HG03060 (cell line): ENCODE measurements around the gene FGF2.
"Not testable (repeated sequence)": the region's sequence is repeated elsewhere in the genome, so short reads cannot be mapped to it uniquely, and the experiment has no call there.

Source experiments
- ATAC-seq: cut with Tn5 transposase; IDR thresholded peaks from one replicate; pipeline ENCODE4 v1.9.1; 2021; ENCODE audit warnings: low read depth, moderate number of reproducible peaks; ENCODE audit not compliant: unreplicated experiment

The FGF2 gene

DNA sequence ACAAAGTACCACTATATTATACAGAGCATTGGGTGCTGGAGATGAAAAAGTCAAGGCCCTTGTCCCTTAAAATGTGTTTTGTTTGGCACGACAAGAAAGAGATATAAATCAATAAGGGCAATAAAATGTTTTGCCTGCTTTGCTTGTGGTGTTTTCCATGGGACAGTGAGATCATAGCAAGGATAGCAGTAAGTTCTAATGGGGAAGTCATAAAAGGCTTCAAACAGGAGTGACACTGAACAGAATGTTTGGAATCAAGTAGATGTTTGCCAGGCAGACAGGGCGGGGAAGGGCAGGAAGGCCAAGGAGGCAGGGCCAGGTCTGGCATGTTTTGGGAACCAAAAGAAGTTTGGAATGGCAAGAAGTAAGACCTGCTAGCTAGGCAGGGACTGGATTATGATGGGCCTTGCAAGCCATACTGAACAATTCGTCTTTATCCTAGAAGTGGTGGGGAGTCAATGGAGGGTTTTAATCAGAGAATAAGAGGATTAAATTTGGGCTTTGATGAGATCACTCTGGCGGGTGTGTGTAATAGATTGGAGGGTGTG is 16.4 kb downstream of the FGF2 start:
- no peak for ATAC-seq

DNA sequence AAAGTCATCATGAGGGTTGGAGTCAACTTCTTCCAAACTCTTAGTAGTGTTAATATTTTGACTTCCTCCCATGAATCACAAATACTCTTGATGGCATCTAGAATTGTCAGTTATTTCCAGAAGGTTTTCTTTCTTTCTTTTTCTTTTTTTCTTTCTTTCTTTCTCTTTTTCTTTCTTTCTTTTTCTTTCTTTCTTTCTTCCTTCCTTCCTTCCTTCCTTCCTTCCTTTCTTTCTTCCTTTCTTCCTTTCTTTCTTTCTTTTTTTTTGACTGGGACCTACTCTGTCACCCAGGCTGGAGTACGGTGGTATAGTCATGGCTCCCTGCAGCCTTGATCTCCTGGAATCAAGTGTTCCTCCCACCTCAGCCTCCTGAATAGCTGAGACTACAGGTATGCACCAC is 17.8 kb downstream of the FGF2 start:
- ATAC-seq = not testable (repeated sequence)

DNA sequence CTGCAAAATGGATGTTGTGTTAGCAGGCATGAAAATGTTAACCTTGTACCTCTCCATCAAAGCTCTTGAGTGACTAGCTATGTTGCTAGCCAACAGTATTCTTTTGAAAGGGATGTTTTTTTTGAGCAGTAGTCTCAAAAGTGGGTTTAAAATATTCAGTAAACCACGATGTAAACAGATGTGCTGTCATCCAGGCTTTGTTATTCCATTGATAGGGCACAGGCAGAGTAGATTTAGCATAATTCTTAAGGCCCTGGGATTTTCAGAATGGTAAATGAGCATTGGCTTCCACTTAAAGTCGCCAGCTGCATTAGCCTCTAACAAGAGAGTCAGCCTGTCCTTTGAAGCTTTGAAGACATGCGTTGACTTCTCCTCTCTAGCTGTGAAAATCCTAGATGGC is 18.4 kb downstream of the FGF2 start:
- ATAC-seq = no peak

DNA sequence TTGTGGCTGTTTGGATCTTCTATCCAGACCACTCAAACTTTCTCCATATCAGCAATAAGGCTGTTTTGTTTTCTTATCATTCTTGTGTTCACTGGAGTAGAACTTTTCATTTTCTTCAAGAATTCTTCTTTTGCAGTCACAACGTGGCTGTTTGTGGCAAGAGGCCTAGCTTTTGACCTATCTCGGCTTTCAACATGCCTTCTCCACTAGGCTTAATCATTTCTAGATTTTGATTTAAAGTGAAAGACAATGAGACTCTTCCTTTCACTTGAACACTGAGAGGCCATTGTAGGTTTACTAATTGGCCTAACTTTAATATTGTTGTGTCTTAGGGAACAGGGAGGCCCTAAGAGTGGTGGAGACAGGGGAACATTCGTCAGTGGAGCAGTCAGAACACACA is 19.1 kb downstream of the FGF2 start:
- no peak for ATAC-seq

DNA sequence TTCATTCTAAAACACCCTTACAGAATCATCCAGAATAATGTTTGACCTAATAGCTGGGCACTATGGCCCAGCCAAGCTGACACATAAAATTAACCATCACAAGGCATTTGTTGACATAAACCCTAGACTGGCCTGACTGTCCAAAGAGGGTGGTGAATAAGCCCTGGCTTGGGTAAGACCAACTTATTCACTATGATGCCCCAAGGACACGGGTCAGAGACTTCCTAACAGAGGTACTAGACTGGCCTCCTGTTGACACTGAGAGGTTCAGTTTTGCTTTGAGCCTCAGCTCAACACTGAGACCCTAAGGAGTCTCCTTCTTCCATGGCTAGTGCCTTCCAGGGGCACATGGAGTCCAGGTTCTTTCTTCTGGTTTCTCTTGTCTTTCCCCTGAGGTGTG is 21.3 kb downstream of the FGF2 start:
- no peak for ATAC-seq

DNA sequence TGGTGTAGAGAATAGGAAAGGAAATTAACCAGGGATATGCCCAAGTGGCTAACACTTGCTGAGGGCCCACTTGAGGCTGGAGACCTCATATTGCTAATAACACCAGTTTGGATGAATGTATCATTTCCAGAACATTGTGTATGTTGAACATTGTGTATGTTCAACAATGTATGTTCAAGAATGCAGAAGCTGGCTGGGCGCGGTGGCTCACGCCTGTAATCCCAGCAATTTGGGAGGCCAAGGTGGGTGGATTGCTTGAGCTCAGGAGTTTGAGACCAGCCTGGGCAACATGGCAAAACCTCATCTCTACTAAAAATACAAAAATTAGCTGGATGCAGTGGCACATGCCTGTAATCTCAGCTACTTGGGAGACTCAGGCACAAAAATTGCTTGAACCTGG is 23.2 kb downstream of the FGF2 start:
- not testable (repeated sequence) for ATAC-seq

DNA sequence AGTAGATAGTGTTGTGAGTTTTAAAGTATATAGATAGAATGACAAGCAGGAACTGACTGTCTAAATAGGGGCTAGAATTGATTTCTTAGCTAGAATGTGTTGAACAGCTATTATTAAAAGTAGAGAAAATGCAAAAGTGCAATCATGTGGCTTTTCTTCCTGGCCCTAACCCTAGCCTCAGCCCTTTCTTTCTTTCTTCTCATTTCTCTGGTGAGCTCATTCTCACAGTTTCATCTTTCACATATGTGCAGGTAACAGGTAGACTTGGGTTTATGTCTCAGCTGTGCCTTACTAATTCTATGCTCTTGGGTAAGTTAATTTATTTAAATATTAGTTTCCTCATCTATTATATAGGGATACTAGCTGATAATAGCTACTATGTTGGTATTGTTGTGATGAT is 24.9 kb downstream of the FGF2 start:
- no peak for ATAC-seq

DNA sequence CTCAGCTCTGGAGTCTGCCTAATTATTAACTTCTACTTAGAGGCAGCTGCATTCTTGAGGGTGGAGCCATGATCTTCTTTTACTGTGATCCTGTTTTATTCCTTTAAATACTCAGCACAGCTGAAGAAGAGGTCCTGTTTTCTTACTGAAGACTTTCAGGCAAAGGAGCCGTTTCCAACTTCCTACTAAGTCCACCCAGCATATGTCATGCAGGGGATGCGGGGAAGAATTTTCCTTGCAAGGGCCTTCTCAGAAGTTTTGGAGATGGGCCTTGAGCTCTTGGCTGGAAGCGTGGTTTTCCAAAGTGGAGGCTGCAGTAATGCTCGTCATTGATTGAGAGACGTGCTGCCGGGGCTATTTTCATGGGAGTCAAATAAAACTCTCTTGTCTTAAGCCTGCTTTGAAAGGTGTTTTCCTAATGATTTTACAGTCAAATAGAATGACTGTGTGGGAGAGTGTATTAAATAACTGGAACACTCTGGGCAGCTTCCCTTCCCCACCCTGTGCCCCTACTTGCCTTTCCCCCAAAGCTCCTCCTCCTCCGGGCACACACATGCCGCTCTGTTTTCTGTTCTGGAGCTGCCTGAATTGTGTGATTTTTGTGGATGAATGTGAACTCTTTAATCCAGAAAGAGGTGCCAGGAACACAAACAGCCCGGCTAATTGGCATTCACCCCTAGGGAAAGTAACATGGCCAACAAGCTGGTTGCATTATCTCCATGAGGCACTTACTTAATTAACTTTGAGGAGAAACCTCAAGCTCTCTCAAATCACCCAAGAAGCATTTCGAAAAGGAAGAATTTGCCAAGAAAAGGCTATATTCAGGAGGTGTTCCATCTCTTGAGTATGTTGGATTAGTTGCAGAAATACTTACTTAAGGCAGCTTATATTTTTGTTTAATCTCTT is 28.1 kb downstream of the FGF2 start:
- no peak for ATAC-seq

DNA sequence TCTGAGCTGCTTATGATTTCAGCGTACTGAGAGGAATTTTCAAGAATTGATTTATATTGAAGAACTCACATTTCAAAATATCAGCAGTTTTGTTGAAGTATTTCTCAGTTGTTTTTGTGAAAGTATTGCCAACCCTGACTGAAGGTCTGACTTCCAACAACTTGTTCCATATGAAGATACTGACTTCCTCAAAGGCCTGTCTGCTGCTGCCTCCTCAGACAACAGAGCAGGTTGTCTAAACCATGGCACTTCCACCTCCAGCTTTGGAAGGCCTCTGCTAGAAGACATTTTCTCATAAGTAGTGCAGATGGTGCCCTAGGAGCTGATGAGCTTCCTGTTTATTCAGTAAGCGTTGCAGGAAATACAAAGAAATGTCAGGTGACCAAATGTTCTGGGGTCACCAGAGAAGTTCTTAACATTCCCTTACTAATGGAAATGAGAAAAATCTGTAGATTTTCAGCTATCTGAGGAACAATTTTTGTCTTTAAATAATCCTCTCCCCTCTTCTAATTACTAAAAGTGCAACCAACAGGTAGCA is 28.8 kb downstream of the FGF2 start:
- no peak for ATAC-seq

DNA sequence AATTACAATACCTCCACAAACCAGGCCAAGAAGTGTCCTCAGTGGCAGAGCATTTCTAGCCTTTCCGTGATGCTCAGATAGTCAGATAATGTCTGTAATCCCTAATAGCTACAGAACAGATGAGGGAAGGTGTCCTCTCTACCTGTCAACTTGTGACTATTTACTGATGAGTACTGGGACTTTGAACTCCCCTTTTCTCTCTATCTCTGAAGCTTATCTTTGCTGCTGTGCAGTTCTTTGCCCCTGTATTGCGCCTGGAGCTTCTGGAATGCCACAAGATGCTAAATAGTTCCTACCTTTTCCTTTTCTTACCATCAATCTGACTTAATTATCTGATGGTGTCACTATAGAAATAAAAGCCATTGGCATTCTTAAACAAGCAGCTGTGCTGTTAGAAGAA is 30.5 kb downstream of the FGF2 start:
- no peak for ATAC-seq

DNA sequence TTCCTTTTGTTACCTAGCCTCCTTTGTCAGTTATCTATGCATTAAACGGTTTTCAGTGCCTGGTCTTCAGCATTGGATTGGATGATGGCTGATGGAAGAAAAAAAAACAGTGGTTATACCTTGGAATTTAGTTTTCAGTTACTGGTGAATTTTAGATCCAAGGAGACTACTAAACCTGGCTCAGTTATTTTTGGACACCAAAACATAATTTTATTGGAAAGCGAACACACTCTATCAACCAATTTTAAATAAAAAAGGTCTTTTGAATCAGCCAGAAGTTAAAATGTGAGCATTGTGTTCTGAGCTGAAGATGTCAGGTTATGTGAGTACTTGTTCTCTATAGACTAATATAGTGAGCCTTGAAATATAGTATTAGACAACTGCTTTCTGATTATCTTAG is 32.1 kb downstream of the FGF2 start:
- ATAC-seq = no peak

DNA sequence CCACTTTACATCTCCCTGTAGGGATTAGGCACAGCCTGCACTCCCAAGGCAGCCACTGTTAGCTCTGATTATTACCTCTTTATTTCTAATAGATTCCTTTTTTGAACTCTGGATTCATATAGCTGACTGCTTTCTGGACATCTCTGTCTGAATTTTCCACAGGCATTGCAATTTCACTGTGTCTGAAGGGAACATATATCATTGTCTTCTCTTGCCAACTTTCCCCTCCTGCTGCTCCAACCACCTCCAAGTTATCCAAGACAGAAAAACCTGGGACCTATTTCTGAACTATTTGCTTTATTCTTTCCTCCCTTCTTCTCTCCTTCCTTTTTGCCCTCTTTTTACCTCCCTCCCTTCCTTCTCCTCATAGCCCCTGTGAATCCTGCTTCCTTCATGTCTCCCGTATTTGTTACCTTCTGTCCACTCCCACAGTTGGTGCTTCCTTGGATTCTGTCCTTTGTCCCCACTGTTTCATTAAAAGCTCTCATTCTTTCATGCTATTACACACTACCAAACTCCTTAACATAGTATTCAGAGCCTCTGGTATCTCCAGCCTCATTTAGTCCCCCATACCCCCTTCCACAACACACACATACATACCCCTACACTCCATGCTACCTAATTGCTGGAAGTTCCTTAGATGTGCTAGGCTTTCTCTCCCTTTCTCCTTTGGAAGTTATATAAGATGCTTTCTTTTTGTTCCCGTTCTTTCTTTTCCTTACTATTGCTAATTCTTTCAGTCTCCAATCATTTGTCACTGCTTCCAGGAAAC is 34.7 kb downstream of the FGF2 start:
- no peak for ATAC-seq

DNA sequence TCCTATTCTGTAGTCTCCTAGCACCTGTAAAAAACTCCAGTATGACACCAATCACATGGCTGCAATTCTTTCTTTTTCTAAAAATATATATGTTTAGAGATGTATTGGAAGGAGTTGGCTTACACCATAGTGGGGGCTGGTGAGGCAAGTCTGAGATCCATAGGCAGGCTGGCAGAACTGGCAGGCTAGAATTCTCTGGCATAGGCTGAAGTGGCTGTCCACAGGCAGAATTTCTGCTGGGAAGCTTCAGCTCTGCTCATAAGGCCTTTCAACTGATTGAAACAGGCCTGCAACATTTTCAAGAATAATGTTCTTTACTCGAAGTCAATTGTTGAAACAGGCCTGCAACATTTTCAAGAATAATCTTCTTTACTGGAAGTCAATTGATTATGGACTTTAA is 37.0 kb downstream of the FGF2 start:
- no peak for ATAC-seq

DNA sequence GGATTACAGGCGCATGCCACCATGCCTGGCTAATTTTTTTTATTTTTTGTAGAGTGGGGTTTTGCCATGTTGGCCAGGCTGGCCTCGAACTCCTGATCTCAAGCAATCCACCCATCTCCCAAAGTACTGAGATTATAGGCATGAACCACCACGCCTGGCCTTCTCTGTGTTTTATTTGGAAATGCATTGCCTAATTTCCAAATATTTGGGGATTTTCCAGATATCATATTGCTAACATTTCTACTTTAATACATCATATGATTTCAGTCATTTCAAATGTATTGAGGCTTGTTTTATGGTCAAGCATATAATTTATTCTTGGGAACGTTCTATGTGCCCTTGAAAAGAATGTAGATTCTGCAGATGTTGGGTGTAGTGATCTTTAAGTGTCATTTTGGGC is 38.8 kb downstream of the FGF2 start:
- no peak for ATAC-seq

DNA sequence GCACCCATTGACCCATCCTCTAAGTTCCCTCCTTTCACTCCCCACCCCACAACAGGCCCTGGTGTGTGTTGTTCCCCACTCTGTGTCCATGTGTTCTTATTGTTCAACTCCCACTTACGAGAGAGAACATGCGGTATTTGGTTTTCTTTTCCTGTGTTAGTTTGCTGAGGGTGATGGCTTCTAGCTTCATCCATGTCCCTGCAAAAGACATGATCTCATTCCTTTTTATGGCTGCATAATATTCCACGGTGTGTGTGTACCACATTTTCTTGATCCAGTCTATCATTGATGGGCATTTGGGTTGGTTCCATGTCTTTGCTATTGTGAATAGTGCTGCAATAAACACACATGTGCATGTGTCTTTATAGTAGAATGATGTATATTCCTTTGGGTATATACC is 41.6 kb downstream of the FGF2 start:
- not testable (repeated sequence) for ATAC-seq

DNA sequence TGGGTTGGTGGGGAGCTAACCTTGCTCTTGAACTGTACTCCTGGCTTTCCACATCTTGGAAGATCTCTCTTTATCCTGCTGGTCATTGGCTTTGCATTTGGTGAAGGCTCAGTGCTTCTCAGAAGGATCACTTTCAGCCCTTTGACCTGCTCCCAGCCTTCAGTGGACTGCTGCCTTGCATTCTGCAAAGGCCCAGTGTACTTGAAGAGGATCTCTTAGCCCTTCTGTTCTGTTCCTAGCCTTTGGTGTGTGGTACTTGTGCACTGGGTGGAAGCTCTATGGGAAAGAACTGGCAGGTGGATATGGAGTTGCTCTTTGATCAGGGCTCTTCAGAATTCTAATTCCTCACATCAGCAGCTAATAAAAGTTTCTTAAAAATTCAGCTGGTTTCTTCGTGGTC is 46.5 kb downstream of the FGF2 start:
- ATAC-seq = no peak

DNA sequence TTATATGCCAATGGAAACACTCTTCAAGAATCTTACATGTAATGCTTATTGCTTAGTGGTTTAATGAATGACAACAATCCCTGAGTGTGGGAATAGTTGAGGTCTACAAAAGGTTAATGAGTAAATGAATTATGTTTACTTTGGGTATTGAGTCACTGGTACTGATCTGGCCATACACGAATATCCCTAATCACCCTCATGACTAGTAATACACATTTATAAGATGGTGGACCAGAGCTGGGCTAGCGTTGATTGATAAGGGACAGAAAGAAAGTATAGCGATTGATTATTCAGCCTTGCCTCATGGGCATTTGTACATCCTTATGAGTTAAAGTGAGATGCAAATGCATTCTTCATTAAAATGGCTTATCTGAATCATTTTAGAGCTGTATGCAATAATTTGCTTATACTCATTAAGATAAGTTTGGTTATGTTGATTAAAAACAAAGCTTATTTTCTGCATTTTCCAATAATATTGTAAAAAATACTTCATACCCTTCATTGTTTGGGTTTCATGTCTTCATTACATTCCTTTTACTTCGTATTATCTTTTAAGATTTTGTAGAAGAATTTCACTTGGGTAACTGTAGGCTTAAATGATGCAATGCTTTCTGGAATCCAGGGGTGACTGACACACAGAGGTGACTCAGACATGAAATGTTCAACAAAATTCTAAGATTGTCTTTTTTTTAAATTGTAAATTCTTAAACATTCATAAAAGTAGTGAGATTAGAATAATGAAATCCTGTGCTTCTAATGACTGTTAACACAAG is 47.4 kb downstream of the FGF2 start:
- no peak for ATAC-seq

DNA sequence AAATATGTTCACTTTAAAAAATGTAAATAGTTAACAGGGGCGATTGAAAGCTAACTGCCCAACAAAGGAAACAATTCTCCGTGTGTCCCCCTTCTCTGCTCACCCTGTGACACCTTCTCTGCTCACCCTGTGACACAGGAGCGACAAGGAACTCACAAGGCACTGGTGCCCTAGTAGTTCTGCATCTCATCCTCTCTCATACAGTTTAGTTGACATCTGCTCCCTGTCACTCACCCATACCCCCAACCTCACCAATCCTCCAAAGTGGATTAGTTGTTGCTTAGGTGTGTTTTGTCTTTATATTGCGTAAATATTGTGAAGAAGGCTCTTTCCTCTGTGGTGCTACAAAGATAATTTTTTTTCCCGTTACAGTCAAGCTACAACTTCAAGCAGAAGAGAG is 49.3 kb downstream of the FGF2 start:
- no peak for ATAC-seq

DNA sequence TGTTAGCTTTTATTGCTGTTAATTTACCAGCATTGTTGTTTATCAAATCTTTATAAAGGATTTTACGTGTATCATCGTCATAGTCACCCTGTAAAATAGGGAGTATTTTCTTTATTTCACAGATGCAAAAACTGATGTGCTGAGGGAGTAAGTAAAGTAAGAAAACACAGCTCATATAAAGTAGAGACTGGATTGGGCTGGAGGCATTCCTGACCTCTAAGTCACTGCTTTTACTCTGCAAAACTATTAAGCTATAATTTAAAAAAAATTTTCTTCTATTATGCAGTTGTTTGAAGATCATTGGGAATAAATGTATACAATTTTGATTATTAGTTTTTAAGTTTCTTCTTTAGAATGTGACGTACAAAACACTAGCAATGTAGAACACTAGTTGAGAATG is 49.8 kb downstream of the FGF2 start:
- no peak for ATAC-seq

DNA sequence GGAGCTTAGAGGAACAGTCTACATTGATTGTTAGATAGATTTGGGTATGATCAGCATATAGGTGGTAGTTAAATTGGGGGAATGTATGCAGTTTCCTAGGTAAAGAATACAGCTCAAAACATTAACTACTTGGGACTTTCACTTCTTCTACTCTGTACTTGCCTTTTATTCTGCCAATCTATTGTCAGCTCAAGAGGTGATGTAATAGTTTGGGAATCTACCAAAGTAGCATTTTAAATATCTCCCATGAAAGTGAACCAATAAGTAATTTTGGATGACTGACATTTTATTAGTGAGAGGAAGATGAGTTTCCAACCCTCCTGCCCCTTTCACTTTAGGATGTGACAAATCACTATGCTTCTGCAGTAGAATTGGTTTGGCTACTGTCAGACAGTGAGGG is 52.4 kb downstream of the FGF2 start:
- ATAC-seq = no peak
